OCI-LY7 (cell line): ENCODE data around the gene CETP. TPM values are rescaled to one million over a fixed set of nuclear protein-coding genes. Genes with fewer than 3 reads are reported as not detected.

ENCODE experiments used
- BruUV-seq: library from RNA; stranded (reverse); fragments of 400-500 nt; replicated peaks from 2 replicates; lab custom pipeline; 2021; lab: Mats Ljungman, UMichigan
- CTCF ChIA-PET: fragments of 300-600 bp; sonication (Branson Sonifier 250); formaldehyde crosslinking; loops from one replicate; lab custom pipeline; 2022; ENCODE audit warnings: antibody characterized with exemption; ENCODE audit not compliant: unreplicated experiment; lab: Charles Lee
- POLR2A ChIA-PET: fragments of 300-600 bp; sonication (Branson Sonifier 250); formaldehyde crosslinking; loops from one replicate; lab custom pipeline; 2022; ENCODE audit warnings: antibody characterized with exemption; lab: Charles Lee
- DNase-seq: peaks from one replicate; pipeline ENCODE4 v3.0.0-alpha.2; 2015; ENCODE audit warnings: low spot score
- H2AFZ ChIP-seq: fragments of 200-600 bp; sonication (generic), shearing (Covaris generic); 2 replicates; pipeline ENCODE4 v1.6.1; 2014; ENCODE audit warnings: mild to moderate bottlenecking, antibody characterized with exemption, low read length, moderate library complexity
- H3K27ac ChIP-seq: fragments of 200-600 bp; sonication (generic); 2 replicates; pipeline ENCODE4 v1.5.1; 2014; ENCODE audit warnings: mixed run types, low read depth, mild to moderate bottlenecking, moderate library complexity, low read length, inconsistent platforms; ENCODE audit not compliant: poor library complexity, severe bottlenecking
- H3K36me3 ChIP-seq: fragments of 200-600 bp; sonication (generic); 2 replicates; pipeline ENCODE4 v1.6.1; 2014; ENCODE audit warnings: mild to moderate bottlenecking, antibody characterized with exemption, low read length, moderate library complexity, mixed read lengths; ENCODE audit not compliant: insufficient read depth
- H3K4me1 ChIP-seq: fragments of 200-600 bp; sonication (generic); 2 replicates; pipeline ENCODE4 v1.5.1; 2014; ENCODE audit warnings: mild to moderate bottlenecking, low read length; ENCODE audit not compliant: insufficient read depth, poor library complexity, severe bottlenecking
- H3K4me2 ChIP-seq: fragments of 200-600 bp; sonication (generic); 2 replicates; pipeline ENCODE4 v1.6.1; 2014; ENCODE audit warnings: mild to moderate bottlenecking, low read length
- H3K4me3 ChIP-seq: fragments of 200-600 bp; sonication (generic); 2 replicates; pipeline ENCODE4 v1.5.1; 2014; ENCODE audit warnings: mild to moderate bottlenecking, low read depth, low read length; ENCODE audit not compliant: poor library complexity, severe bottlenecking
- H3K79me2 ChIP-seq: fragments of 200-600 bp; sonication (generic); 2 replicates; pipeline ENCODE4 v1.6.1; 2016; ENCODE audit warnings: low read depth, mild to moderate bottlenecking, low read length, moderate library complexity, mixed read lengths; ENCODE audit not compliant: insufficient read depth
- H3K9me2 ChIP-seq: fragments of 200-600 bp; sonication (generic); 2 replicates; pipeline ENCODE4 v1.6.1; 2016; ENCODE audit warnings: mild to moderate bottlenecking, low read length, mixed read lengths; ENCODE audit not compliant: insufficient read depth
- H3K9me3 ChIP-seq: fragments of 200-600 bp; sonication (generic); 2 replicates; pipeline ENCODE4 v1.6.1; 2014; ENCODE audit warnings: mild to moderate bottlenecking, mixed run types, low read length, mixed read lengths
- H4K20me1 ChIP-seq: fragments of 200-600 bp; sonication (generic); 2 replicates; pipeline ENCODE4 v1.6.1; 2014; ENCODE audit warnings: mild to moderate bottlenecking, antibody characterized with exemption, low read length, moderate library complexity, mixed read lengths; ENCODE audit not compliant: insufficient read depth
- CTCF ChIP-seq: fragments of 200-600 bp; sonication (generic); conservative IDR thresholded peaks from 2 replicates; pipeline ENCODE4 v1.5.1; 2014; ENCODE audit warnings: mild to moderate bottlenecking, antibody characterized with exemption, low read length, moderate library complexity, mixed read lengths
- EZH2phosphoT487 ChIP-seq: fragments of 200-600 bp; sonication (generic); IDR thresholded peaks from 2 replicates; pipeline ENCODE4 v1.6.1; 2018; ENCODE audit warnings: low read depth, borderline replicate concordance, mild to moderate bottlenecking, mixed run types, antibody characterized with exemption, low read length, moderate library complexity, mixed read lengths
- intact Hi-C: fragments of 100-400 bp; cut with micrococcal nuclease; formaldehyde crosslinking; loops from one replicate; pipeline ENCODE4 v1.10.0; 2022; ENCODE audit not compliant: unreplicated experiment
- total RNA-seq, 2 experiments: library from RNA; depleted of rRNA in 1 of 2; stranded (reverse); fragments of >200 nt in 1 of 2; shearing (Covaris generic) in 1 of 2; gene quantifications; 2 replicates each; pipeline ENCODE4 v1.2.3, GENCODE V29; 2014 to 2022

The CETP gene
- total RNA-seq, 2 experiments from 2014 or later: 0.54 to 0.65 TPM

DNA sequence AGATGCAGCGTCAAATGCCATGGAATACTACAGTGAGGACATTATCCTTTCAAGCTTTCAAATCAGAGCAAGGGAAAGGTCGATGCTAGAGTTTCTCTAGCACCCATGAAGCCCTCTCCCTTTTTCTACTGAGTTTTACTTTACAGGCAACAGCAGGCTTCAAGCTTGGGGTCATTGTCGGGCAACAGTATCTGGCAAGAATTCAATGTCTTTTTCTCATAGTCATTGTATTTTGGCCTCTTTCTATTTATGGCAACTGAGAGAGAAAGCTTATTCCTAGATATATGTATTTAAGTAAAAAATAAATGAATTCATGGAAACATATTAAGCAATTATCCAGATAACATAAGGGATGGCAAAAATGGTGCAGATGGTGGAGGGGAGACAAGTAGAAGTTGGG lies 364 bp upstream of the CETP start:
- Histone ChIP-seq H3K4me1 (peaks cover 25% of the 10 kb centered on the region), H3K9me3 (no peaks in the 10 kb centered on the region), H3K27ac (no peak overlapping the region), H3K36me3 (no peaks in the 10 kb centered on the region), H3K4me2 (no peak overlapping the region), H4K20me1 (no peaks in the 10 kb centered on the region), H3K4me3 (no peak overlapping the region), H2AFZ (no peak overlapping the region), H3K79me2 (no peaks in the 10 kb centered on the region), H3K9me2 (no peaks in the 10 kb centered on the region)
- DNase-seq: no peak
- intact Hi-C loops: no loop called here
- BruUV-seq: no TSS peak
- CTCF ChIA-PET: interaction anchor here (0.9 kb wide), 1 partner anchor 10 kb away, joined by 3 read pairs; no protein-coding TSS in a partner anchor
- POLR2A ChIA-PET: no interaction called here
- TF ChIP-seq EZH2phosphoT487 (no peak), CTCF (no peak)

DNA sequence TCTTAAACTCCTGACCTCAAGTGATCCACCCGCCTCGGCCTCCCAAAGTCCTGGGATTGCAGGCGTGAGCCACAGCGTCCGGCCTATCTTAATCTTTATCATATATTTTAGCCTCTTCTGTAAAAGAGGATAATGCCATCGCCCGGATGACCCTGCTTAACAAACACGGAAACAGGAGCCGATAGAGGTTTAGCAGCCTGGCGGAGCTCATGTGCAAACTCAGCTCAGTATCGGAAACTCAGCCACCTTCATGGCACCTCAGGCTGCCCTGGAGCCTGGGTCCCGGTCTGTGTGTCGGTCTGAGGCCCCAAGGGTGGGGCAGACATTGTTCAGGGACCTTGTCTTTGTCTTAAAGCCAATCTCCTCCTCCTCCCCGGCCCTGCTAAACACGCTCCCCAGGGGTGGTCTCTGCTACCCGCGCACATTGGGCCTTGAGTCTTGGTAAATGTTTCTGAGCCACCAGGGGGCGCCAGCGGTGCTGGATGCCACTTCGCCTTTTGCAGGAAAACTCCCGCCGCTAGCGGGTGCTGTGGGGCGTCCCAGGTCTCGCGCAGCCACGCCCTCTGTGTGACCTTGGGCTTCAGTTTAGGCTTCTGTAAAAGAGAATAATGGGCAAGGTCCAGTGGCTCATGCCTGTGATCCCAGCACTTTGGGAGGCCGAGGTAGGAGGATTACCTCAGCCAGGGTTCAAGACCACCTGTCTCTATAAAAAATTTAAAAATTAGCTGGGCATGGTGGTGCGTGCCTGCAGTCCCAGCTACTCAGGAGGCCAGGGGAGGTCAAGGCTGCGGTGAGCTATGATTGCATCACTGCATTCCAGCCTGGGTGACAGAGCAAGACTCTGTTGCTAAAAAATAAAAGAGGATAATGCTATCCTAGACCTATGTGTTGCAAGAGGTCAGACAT lies 2.7 kb downstream of the CETP start:
- Histone ChIP-seq H3K4me2 (0 out of 2 replicates have a peak overlapping the region, but pooled peaks have one; percentile 9), H3K4me3 (no peak overlapping the region), H3K9me2 (no peaks in the 10 kb centered on the region), H3K36me3 (no peaks in the 10 kb centered on the region), H3K4me1 (peaks cover 21% of the 10 kb centered on the region), H3K9me3 (no peaks in the 10 kb centered on the region), H4K20me1 (no peaks in the 10 kb centered on the region), H3K79me2 (no peaks in the 10 kb centered on the region), H3K27ac (peak overlapping the region; percentile 16), H2AFZ (peak overlapping the region; percentile 54)
- intact Hi-C loops: loop anchor here (1.0 kb wide), 4 partner anchors 25 to 204 kb away; partner anchors contain the start of gene NLRC5
- DNase-seq: peak; percentile 96
- ChIA-PET CTCF (interaction anchor here (0.6 to 1.1 kb wide), 7 partner anchors 13 to 97 kb away, joined by 3 to 9 read pairs (median 3); no protein-coding TSS in a partner anchor), POLR2A (interaction anchor here (1.1 to 1.6 kb wide), 7 partner anchors 12 to 78 kb away, joined by 3 to 4 read pairs (median 3); no protein-coding TSS in a partner anchor)
- peak; percentile 100 for TF ChIP-seq CTCF
- TF ChIP-seq EZH2phosphoT487: no peak
- no TSS peak for BruUV-seq
